Heart left ventricle (tissue), 16 donors: ENCODE data around the gene THAP6. TPM values are rescaled to one million over a fixed set of nuclear protein-coding genes. Genes with fewer than 3 reads are reported as not detected.

Source experiments
- ATAC-seq, 4 donors: fragments of 200-7000 bp; cut with Tn5 transposase; one replicate each; pipeline ENCODE4 v1.9.1; 2020 to 2022; ENCODE audit warnings: moderate library complexity in 4 of 4, mild to moderate bottlenecking in 3 of 4, moderate number of reproducible peaks in 1 of 4
- DNase-seq, 5 donors: peaks; one replicate each; pipeline ENCODE4 v3.0.0-alpha.2; 2020
- H3K27ac ChIP-seq, 12 donors: fragments of 200-600 bp; sonication (generic) in 4 of 12; one replicate each; pipeline versions ENCODE4 v1.5.0 to v1.8.0; 2016 to 2022; ENCODE audit warnings: mild to moderate bottlenecking in 2 of 12
- H3K27me3 ChIP-seq, 9 donors: fragments of 200-600 bp; sonication (generic) in 2 of 9; one replicate each; pipeline versions ENCODE4 v1.5.1 to v1.8.0; 2016 to 2022; ENCODE audit warnings: mild to moderate bottlenecking in 3 of 9
- H3K36me3 ChIP-seq, 9 donors: fragments of 200-600 bp; sonication (generic) in 2 of 9; one replicate each; pipeline versions ENCODE4 v1.5.0 to v1.8.0; 2018 to 2022; ENCODE audit warnings: mild to moderate bottlenecking in 2 of 9
- H3K4me1 ChIP-seq, 12 donors: fragments of 200-600 bp; sonication (generic) in 4 of 12; one replicate each; pipeline versions ENCODE4 v1.5.0 to v1.8.0; 2016 to 2022; ENCODE audit warnings: mild to moderate bottlenecking in 3 of 12
- H3K4me3 ChIP-seq, 12 donors: fragments of 200-600 bp; sonication (generic) in 4 of 12; one replicate each; pipeline versions ENCODE4 v1.5.0 to v1.8.0; 2017 to 2022; ENCODE audit warnings: mild to moderate bottlenecking in 9 of 12, moderate library complexity in 4 of 12
- H3K9me3 ChIP-seq, 12 donors: fragments of 200-600 bp; sonication (generic) in 4 of 12; one replicate each; pipeline versions ENCODE4 v1.5.0 to v1.8.0; 2016 to 2022; ENCODE audit warnings: mild to moderate bottlenecking in 1 of 12
- CTCF ChIP-seq, 12 donors: fragments of 200-600 bp; sonication (generic) in 4 of 12; IDR thresholded peaks; one replicate each; pipeline versions ENCODE4 v1.5.0 to v1.8.0; 2018 to 2022; ENCODE audit warnings: antibody characterized with exemption in 12 of 12, mild to moderate bottlenecking in 5 of 12
- POLR2A ChIP-seq, 2 donors: fragments of 450-650 bp; IDR thresholded peaks; one replicate each; pipeline ENCODE4 v1.6.1; 2017; ENCODE audit warnings: antibody characterized with exemption in 2 of 2, mild to moderate bottlenecking in 2 of 2, moderate library complexity in 2 of 2
- WGBS, 4 donors: extraction: QIAGEN DNeasy Blood & Tissue Kit in 2 of 4; methylation state at CpG; one replicate each; pipeline versions ENCODE4 v1.1.5 to v1.1.7; 2013 to 2018; 5-methylcytosine and 5-hydroxymethylcytosine counted together
- intact Hi-C, 10 donors: fragments of 100-400 bp; cut with DNase I; formaldehyde crosslinking; loops; one replicate each; pipeline versions ENCODE4 v1.11.1 to v1.14.2; 2022
- polyA plus RNA-seq, 2 donors: library from polyadenylated mRNA; stranded (reverse); fragments of 200-250 nt; gene quantifications; one replicate each; pipeline ENCODE4 v1.2.3, GENCODE V29; 2013
- total RNA-seq, 9 donors: library from RNA; depleted of rRNA in 2 of 9; stranded (reverse); fragments of >200 nt in 2 of 9; fragmentation: NEBNext Ultra II Directional in 3 of 9; extraction: Animal tissue kit (Norgen Biotek cat#: 25700) in 3 of 9; gene quantifications; one replicate each; pipeline versions ENCODE4 v1.1.0 to v1.2.4, GENCODE V29; 2016 to 2023
- donor health status: ischemic (EF 13 %, LVEDD 7.1; RV severe dilation, severe dysfunction).
- donor health status: healthy with polysubstance abuse.
- donor health status: DM: no; HTN: yes; CAD: no.
- donor health status: DM: no; HTN: no; CAD: no.
- donor health status: ischemic (EF 25% LVEDD 6.9; RV normal size, moderate dysfunction).
- donor health status: ischemic (EF 25% LVEDD 5.7; RV mildly dilated, moderate dysfunction).
- donor health status: healthy.
- donor health status: DM: yes; HTN: yes; CAD: no.
- donor health status: ischemic (EF 35%, LVEDD 5.7; RV mildly dilated, moderate dysfunction).
- donor health status: nonischemic (EF 11% LVEDD 7.7; RV severe dilation, severe dysfunction).
- donor health status: DM: yes; HTN: yes; CAD: no.
- donor health status: PGD.
- donor health status: ischemic (EF 29% LVEDD 5.4; RV normal size, mild dysfunction).
- donor health status: nonischemic (EF 23%, LVEDD 6.1; RV moderate dilation, normal function).

THAP6 gene
- total and polyA plus RNA-seq, 11 donors = 6.5 to 22.6 (median 15.3) TPM

DNA sequence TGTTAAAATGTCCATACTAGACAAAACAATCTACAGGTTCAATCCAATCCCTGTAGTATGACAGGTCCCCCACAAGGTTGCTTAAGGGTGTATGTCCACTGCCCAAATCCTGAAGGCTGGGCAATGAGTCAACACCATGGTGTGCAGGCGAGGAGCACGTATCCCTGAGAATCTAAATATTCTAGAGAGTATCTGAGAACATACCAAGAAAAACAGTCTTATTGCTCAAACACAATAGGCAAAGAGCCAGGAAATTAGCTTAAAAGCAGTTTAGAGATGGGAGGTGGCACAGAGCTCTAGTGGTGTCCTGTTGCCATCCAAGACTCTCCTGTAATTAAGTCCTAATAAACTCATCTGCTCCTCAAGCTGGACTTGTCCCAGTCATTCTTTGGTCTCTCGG, 37.1 kb upstream of the THAP6 start:
- Histone ChIP-seq H3K9me3 (no peaks in the 10 kb centered on the region), H3K27me3 (no peaks in the 10 kb centered on the region), H3K27ac (no peak overlapping the region), H3K36me3 (peaks cover 0 to 75% (median 42%) of the 10 kb centered on the region in 9 donors), H3K4me3 (no peak overlapping the region), H3K4me1 (no peaks in the 10 kb centered on the region)
- ATAC-seq (no peak), DNase-seq (no peak)
- WGBS, 4 donors = 95 to 99% (median 96%) methylated on average over 3 of the region's 3 CpGs
- no peak for TF ChIP-seq POLR2A (IDR thresholded peaks at IDR 0.05)
- no peak for TF ChIP-seq CTCF (IDR thresholded peaks at IDR 0.05)
- intact Hi-C loops = loop anchor here in 5 of 10 donors (10.0 kb wide), 2 partner anchors 542 to 602 kb away; partner anchors contain the start of gene PARM1 (in 4 of the 5)

GRCh38 chr4:75484190-75484589, 30.1 kb upstream of the THAP6 start:
- DNase-seq (no peak), ATAC-seq (no peak)
- TF ChIP-seq POLR2A (IDR thresholded peaks at IDR 0.05) (no peak), CTCF (IDR thresholded peaks at IDR 0.05) (no peak)
- 57 to 87% (median 78%) methylated on average over 4 of the region's 4 CpGs for WGBS, 4 donors
- no peak overlapping the region for H3K27ac ChIP-seq
- intact Hi-C loops = loop anchor here in 6 of 10 donors (10.0 kb wide), 2 partner anchors 549 to 609 kb away; partner anchors contain the start of gene PARM1 (in 2 of the 6)
- H3K27me3 ChIP-seq = no peaks in the 10 kb centered on the region
- H3K4me3 ChIP-seq = no peak overlapping the region
- peaks cover 0 to 7% (median 0%) of the 10 kb centered on the region in 12 donors for H3K4me1 ChIP-seq
- peaks cover 0 to 96% (median 85%) of the 10 kb centered on the region in 9 donors for H3K36me3 ChIP-seq
- H3K9me3 ChIP-seq = no peaks in the 10 kb centered on the region

GRCh38 chr4:75490155-75490554, 24.1 kb upstream of the THAP6 start:
- no peaks in the 10 kb centered on the region for H3K9me3 ChIP-seq
- ATAC-seq (no peak), DNase-seq (no peak)
- H3K36me3 ChIP-seq = peaks cover 0 to 92% (median 78%) of the 10 kb centered on the region in 9 donors
- H3K27ac ChIP-seq = no peak overlapping the region
- H3K4me1 ChIP-seq = peaks cover 0 to 13% (median 1%) of the 10 kb centered on the region in 12 donors
- H3K4me3 ChIP-seq = no peak overlapping the region
- intact Hi-C loops = no loop called here
- 72 to 75% (median 74%) methylated on average over 2 of the region's 2 CpGs for WGBS, 4 donors
- no peaks in the 10 kb centered on the region for H3K27me3 ChIP-seq
- TF ChIP-seq POLR2A (IDR thresholded peaks at IDR 0.05) = no peak
- peak in 6 of 12 donors; percentile 6 to 39 (median 30) for TF ChIP-seq CTCF (IDR thresholded peaks at IDR 0.05)

DNA sequence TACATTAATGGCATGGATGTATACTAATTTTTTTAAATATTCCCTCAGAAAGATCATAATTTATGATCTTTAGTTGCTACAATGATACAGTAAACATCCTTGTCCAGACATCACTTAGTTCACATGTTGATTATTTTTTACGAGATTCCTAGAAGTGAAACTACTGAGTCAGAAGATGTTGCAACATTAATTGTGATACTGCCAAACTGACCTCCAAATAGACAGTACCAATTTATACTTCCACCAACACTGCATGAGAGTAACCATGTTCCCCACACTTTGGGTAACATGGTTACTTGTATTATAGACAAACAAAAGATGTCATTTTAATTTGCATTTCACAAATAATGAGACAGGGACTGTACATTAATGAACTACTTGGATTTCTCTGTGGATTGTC, 19.7 kb upstream of the THAP6 start:
- DNase-seq (no peak), ATAC-seq (peak in 3 of 4 donors; percentile 42 to 81 (median 80))
- Histone ChIP-seq H3K4me1 (peaks cover 0 to 23% (median 2%) of the 10 kb centered on the region in 12 donors), H3K9me3 (peaks cover 0 to 14% (median 0%) of the 10 kb centered on the region in 12 donors), H3K27ac (peak overlapping the region in 1 of 12 donors; percentile 63), H3K4me3 (no peak overlapping the region), H3K36me3 (peaks cover 0 to 80% (median 51%) of the 10 kb centered on the region in 9 donors), H3K27me3 (no peaks in the 10 kb centered on the region)
- WGBS, 4 donors = 26 to 39% (median 37%) methylated on average over 1 of the region's 1 CpG
- TF ChIP-seq CTCF (IDR thresholded peaks at IDR 0.05) (no peak), POLR2A (IDR thresholded peaks at IDR 0.05) (no peak)
- intact Hi-C loops = no loop called here
